Left lung (tissue), 8 donors: ENCODE measurements around the gene GLUL. TPM values are rescaled to one million over a fixed set of nuclear protein-coding genes. Genes with fewer than 3 reads are reported as not detected.

Experiments
- polyA plus RNA-seq, 6 donors: library from polyadenylated mRNA; unstranded; fragments of 120-200 nt; gene quantifications; one replicate each; pipeline ENCODE4 v1.2.1, GENCODE V29; 2013; ENCODE audit not compliant: insufficient read length in 6 of 6
- total RNA-seq, 2 donors: library from RNA; stranded (reverse); fragmentation: NEBNext Ultra II Directional; extraction: Animal tissue kit (Norgen Biotek cat#: 25700); gene quantifications; one replicate each; pipeline ENCODE4 v1.2.1, GENCODE V29; 2021
- donor health status: DM: no; HTN: yes; CAD: no.
- donor health status: DM: no; HTN: no; CAD: no.

GLUL gene
- total and polyA plus RNA-seq, 8 donors = 377 to 1,187 (median 448) TPM

Other genes with a start within 250 kb of the GLUL start
- gene TEDDM1, start 8.9 kb upstream of the GLUL start, total RNA-seq = not detected
- under 1 TPM; 0.07 to 0.25 (median 0.18) TPM for gene TEDDM1, start 8.9 kb upstream of the GLUL start, polyA plus RNA-seq
- under 1 TPM in 1 of 2 donors, not detected in 1; 0.39 TPM for gene RGSL1, start 58.4 kb upstream of the GLUL start, total RNA-seq
- not detected for gene RGSL1, start 58.4 kb upstream of the GLUL start, polyA plus RNA-seq
- 10 to 100 TPM; 13.5 to 13.6 TPM for gene RNASEL, start 197.5 kb upstream of the GLUL start, total RNA-seq
- gene RNASEL, start 197.5 kb upstream of the GLUL start, polyA plus RNA-seq = 10 to 100 TPM; 10.6 to 13.7 (median 12.1) TPM
- 10 to 100 TPM; 10.1 to 11.0 TPM for gene RGS16, start 212.6 kb upstream of the GLUL start, total RNA-seq
- 1 to 10 TPM; 3.5 to 7.3 (median 5.0) TPM for gene RGS16, start 212.6 kb upstream of the GLUL start, polyA plus RNA-seq